HEK293 (cell line): Measurements from ENCODE around the gene SH3BP1.

Experiments used
- CTCF ChIA-PET: fragments of 350-600 bp; formaldehyde crosslinking; extraction: SDS; loops from one replicate; lab custom pipeline; 2021; ENCODE audit warnings: antibody characterized with exemption; lab: Yijun Ruan, JAX
- POLR2A ChIA-PET: fragments of 300-600 bp; formaldehyde crosslinking; extraction: SDS; loops from one replicate; lab custom pipeline; 2020; ENCODE audit warnings: antibody characterized with exemption, inconsistent platforms; lab: Yijun Ruan, JAX
- H3K27ac ChIP-seq: fragments of 200-500 bp; sonication (Bioruptor generic); 2 replicates; pipeline ENCODE4 v1.5.1; 2014; ENCODE audit warnings: low read depth, low read length, control low read depth, inconsistent platforms; ENCODE audit errors: extremely low read depth
- H3K36me3 ChIP-seq, 2 experiments: fragments of 200-500 bp in 1 of 2; sonication (Bioruptor generic) in 1 of 2; 1 replicate in 1 of 2; 2 replicates in 1 of 2; pipeline ENCODE4 v1.5.1; 2014 to 2017; ENCODE audit warnings: inconsistent platforms in 2 of 2, low read length in 2 of 2; ENCODE audit not compliant: control insufficient read depth in 2 of 2, insufficient read depth in 1 of 2
- H3K4me1 ChIP-seq: fragments of 200-500 bp; sonication (Bioruptor generic); 2 replicates; pipeline ENCODE4 v1.5.1; 2014; ENCODE audit warnings: mild to moderate bottlenecking, low read length, inconsistent platforms; ENCODE audit not compliant: control insufficient read depth, insufficient read depth
- H3K4me3 ChIP-seq: 2 replicates; pipeline ENCODE4 v1.5.1; 2011; ENCODE audit warnings: low read depth, mild to moderate bottlenecking, control low read depth, low read length, moderate library complexity
- H3K9me3 ChIP-seq: fragments of 200-500 bp; sonication (Bioruptor generic); 2 replicates; pipeline ENCODE4 v1.5.1; 2014; ENCODE audit warnings: low read depth, low read length, inconsistent platforms; ENCODE audit not compliant: control insufficient read depth, insufficient read depth
- EGR2 ChIP-seq: fragments of 450-650 bp; formaldehyde crosslinking; IDR thresholded peaks from 2 replicates; pipeline ENCODE4 v1.5.1; 2016; ENCODE audit warnings: low read depth, missing biosample characterization, missing genetic modification characterization
- HOXC10 ChIP-seq: sonication (generic); formaldehyde crosslinking; IDR thresholded peaks from 2 replicates; pipeline ENCODE4 v1.8.1; 2023; ENCODE audit warnings: mild to moderate bottlenecking, missing genetic modification reagents
- MEIS1 ChIP-seq: sonication (generic); formaldehyde crosslinking; IDR thresholded peaks from 2 replicates; pipeline ENCODE4 v1.8.1; 2022; ENCODE audit warnings: missing genetic modification reagents, mild to moderate bottlenecking, borderline replicate concordance
- MZF1 ChIP-seq: fragments of 450-650 bp; formaldehyde crosslinking; IDR thresholded peaks from 2 replicates; pipeline ENCODE4 v1.5.1; 2017; ENCODE audit warnings: missing biosample characterization, missing genetic modification characterization, borderline replicate concordance
- PRDM4 ChIP-seq: fragments of 450-650 bp; formaldehyde crosslinking; IDR thresholded peaks from 2 replicates; pipeline ENCODE4 v1.5.1; 2017; ENCODE audit warnings: missing biosample characterization, missing genetic modification characterization
- REPIN1 ChIP-seq: fragments of 450-650 bp; formaldehyde crosslinking; IDR thresholded peaks from 2 replicates; pipeline ENCODE4 v1.5.1; 2017; ENCODE audit warnings: missing biosample characterization, missing genetic modification characterization, low read depth
- ZBTB20 ChIP-seq: fragments of 450-650 bp; formaldehyde crosslinking; IDR thresholded peaks from 2 replicates; pipeline ENCODE4 v1.5.1; 2016; ENCODE audit warnings: missing biosample characterization, missing genetic modification characterization
- ZBTB8A ChIP-seq: fragments of 450-650 bp; formaldehyde crosslinking; IDR thresholded peaks from 2 replicates; pipeline ENCODE4 v1.5.1; 2016; ENCODE audit warnings: missing biosample characterization, missing genetic modification characterization
- ZEB2 ChIP-seq: fragments of 450-650 bp; formaldehyde crosslinking; IDR thresholded peaks from 2 replicates; pipeline ENCODE4 v1.5.1; 2016; ENCODE audit warnings: missing biosample characterization, missing genetic modification characterization
- ZNF114 ChIP-seq: fragments of 450-650 bp; formaldehyde crosslinking; IDR thresholded peaks from 2 replicates; pipeline ENCODE4 v1.5.0; 2017; ENCODE audit warnings: missing biosample characterization, missing genetic modification characterization
- ZNF157 ChIP-seq: fragments of 450-650 bp; formaldehyde crosslinking; IDR thresholded peaks from 2 replicates; pipeline ENCODE4 v1.5.1; 2016; ENCODE audit warnings: missing biosample characterization, missing genetic modification characterization
- ZNF514 ChIP-seq: fragments of 450-650 bp; formaldehyde crosslinking; IDR thresholded peaks from 2 replicates; pipeline ENCODE4 v1.5.1; 2016; ENCODE audit warnings: missing biosample characterization, missing genetic modification characterization
- ZNF518A ChIP-seq: fragments of 450-650 bp; formaldehyde crosslinking; conservative IDR thresholded peaks from 2 replicates; pipeline ENCODE4 v1.5.1; 2016; ENCODE audit warnings: low read depth, missing biosample characterization, missing genetic modification characterization
- ZNF521 ChIP-seq: fragments of 450-650 bp; formaldehyde crosslinking; IDR thresholded peaks from 2 replicates; pipeline ENCODE4 v1.5.1; 2017; ENCODE audit warnings: missing biosample characterization, mild to moderate bottlenecking, missing genetic modification characterization
- ZNF600 ChIP-seq: fragments of 450-650 bp; formaldehyde crosslinking; IDR thresholded peaks from 2 replicates; pipeline ENCODE4 v1.5.1; 2016; ENCODE audit warnings: missing biosample characterization, missing genetic modification characterization
- ZNF785 ChIP-seq: fragments of 450-650 bp; formaldehyde crosslinking; IDR thresholded peaks from 2 replicates; pipeline ENCODE4 v1.5.1; 2016; ENCODE audit warnings: missing biosample characterization, missing genetic modification characterization
- TF ChIP-seq, protein P1 (sequence below): fragments of 450-650 bp; formaldehyde crosslinking; IDR thresholded peaks from 2 replicates; pipeline ENCODE4 v1.5.1; 2016; ENCODE audit warnings: missing biosample characterization, missing genetic modification characterization
- TF ChIP-seq, protein P2 (sequence below): fragments of 450-650 bp; formaldehyde crosslinking; IDR thresholded peaks from 2 replicates; pipeline ENCODE4 v1.5.1; 2016; ENCODE audit warnings: missing biosample characterization, missing genetic modification characterization
- TF ChIP-seq, protein P3 (sequence below): fragments of 450-650 bp; formaldehyde crosslinking; IDR thresholded peaks from 2 replicates; pipeline ENCODE4; 2016; ENCODE audit warnings: missing biosample characterization, missing genetic modification characterization

Gene SH3BP1

DNA sequence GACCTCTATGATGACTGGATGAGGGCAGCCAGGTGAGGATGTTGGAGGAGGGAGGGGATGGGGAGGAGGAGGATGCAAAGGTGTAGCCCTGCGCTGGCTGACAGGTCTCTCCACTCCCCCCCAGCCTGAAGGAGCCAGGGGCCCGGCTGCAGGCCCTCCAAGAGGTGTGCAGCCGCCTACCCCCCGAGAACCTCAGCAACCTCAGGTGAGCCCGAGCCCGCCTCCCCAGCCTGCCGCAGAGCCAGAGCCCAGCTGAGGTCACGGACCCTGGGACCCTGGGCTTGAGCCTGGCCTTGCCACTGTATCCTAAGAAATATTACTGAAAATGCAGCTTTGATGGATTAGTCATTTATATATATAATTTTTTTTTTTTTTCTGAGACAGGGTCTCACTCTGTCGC is 7.8 kb downstream of the SH3BP1 start:
- POLR2A ChIA-PET = interaction anchor here (0.6 to 2.7 kb wide), 3 partner anchors 11 to 303 kb away, joined by 3 to 18 read pairs (median 4); partner anchors contain the start of gene PDXP
- TF ChIP-seq, protein P1, sequence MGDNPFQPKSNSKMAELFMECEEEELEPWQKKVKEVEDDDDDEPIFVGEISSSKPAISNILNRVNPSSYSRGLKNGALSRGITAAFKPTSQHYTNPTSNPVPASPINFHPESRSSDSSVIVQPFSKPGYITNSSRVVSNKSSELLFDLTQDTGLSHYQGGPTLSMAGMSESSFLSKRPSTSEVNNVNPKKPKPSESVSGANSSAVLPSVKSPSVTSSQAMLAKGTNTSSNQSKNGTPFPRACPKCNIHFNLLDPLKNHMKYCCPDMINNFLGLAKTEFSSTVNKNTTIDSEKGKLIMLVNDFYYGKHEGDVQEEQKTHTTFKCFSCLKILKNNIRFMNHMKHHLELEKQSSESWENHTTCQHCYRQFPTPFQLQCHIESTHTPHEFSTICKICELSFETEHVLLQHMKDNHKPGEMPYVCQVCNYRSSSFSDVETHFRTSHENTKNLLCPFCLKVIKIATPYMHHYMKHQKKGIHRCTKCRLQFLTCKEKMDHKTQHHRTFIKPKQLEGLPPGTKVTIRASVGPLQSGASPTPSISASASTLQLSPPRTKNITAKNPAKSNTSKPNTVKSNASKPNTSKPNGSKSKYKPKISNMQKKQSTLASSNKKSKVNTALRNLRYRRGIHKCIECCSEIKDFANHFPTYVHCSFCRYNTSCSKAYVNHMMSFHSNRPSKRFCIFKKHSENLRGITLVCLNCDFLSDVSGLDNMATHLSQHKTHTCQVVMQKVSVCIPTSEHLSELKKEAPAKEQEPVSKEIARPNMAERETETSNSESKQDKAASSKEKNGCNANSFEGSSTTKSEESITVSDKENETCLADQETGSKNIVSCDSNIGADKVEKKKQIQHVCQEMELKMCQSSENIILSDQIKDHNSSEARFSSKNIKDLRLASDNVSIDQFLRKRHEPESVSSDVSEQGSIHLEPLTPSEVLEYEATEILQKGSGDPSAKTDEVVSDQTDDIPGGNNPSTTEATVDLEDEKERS (tag by site-specific recombination) = no peak
- TF ChIP-seq ZNF785 (tag by site-specific recombination) (no peak), MZF1 (tag by site-specific recombination) (no peak), ZNF514 (tag by site-specific recombination) (no peak), ZBTB20 (tag by site-specific recombination) (no peak), ZEB2 (no peak), EGR2 (tag by site-specific recombination) (no peak), HOXC10 (CRISPR knock-in tag) (no peak), PRDM4 (tag by site-specific recombination) (no peak), REPIN1 (tag by site-specific recombination) (no peak), MEIS1 (no peak), ZNF521 (tag by site-specific recombination) (no peak)
- Histone ChIP-seq H3K4me1 (no peaks in the 10 kb centered on the region), H3K4me3 (no peak overlapping the region), H3K36me3 (peaks cover 11 to 89% of the 10 kb centered on the region in 2 experiments; a peak in 2 of 3 replicates), H3K9me3 (no peaks in the 10 kb centered on the region), H3K27ac (no peak overlapping the region)
- CTCF ChIA-PET = interaction anchor here (0.7 to 1.6 kb wide), 4 partner anchors 11 to 121 kb away, joined by 3 to 6 read pairs (median 4); partner anchors contain the start of gene PDXP

- H3K27ac ChIP-seq = no peak overlapping the region
- peaks cover 11 to 86% of the 10 kb centered on the region in 2 experiments; a peak in 2 of 3 replicates for H3K36me3 ChIP-seq
- no peaks in the 10 kb centered on the region for H3K9me3 ChIP-seq
- H3K4me1 ChIP-seq = no peaks in the 10 kb centered on the region
- H3K4me3 ChIP-seq = no peak overlapping the region
- ChIA-PET POLR2A (interaction anchor here (0.7 to 2.7 kb wide), 2 partner anchors 10 to 28 kb away, joined by 4 to 18 read pairs; partner anchors contain the start of gene PDXP), CTCF (interaction anchor here (1.0 to 1.6 kb wide), 4 partner anchors 10 to 109 kb away, joined by 4 to 6 read pairs (median 4); partner anchors contain the start of gene PDXP)
- TF ChIP-seq ZNF600 (0 out of 2 replicates have a peak, but pooled peaks have one; percentile 29), ZNF518A (tag by site-specific recombination) (no peak), ZNF114 (tag by site-specific recombination) (no peak), ZNF157 (tag by site-specific recombination) (no peak), ZBTB8A (no peak)
- TF ChIP-seq, protein P2, sequence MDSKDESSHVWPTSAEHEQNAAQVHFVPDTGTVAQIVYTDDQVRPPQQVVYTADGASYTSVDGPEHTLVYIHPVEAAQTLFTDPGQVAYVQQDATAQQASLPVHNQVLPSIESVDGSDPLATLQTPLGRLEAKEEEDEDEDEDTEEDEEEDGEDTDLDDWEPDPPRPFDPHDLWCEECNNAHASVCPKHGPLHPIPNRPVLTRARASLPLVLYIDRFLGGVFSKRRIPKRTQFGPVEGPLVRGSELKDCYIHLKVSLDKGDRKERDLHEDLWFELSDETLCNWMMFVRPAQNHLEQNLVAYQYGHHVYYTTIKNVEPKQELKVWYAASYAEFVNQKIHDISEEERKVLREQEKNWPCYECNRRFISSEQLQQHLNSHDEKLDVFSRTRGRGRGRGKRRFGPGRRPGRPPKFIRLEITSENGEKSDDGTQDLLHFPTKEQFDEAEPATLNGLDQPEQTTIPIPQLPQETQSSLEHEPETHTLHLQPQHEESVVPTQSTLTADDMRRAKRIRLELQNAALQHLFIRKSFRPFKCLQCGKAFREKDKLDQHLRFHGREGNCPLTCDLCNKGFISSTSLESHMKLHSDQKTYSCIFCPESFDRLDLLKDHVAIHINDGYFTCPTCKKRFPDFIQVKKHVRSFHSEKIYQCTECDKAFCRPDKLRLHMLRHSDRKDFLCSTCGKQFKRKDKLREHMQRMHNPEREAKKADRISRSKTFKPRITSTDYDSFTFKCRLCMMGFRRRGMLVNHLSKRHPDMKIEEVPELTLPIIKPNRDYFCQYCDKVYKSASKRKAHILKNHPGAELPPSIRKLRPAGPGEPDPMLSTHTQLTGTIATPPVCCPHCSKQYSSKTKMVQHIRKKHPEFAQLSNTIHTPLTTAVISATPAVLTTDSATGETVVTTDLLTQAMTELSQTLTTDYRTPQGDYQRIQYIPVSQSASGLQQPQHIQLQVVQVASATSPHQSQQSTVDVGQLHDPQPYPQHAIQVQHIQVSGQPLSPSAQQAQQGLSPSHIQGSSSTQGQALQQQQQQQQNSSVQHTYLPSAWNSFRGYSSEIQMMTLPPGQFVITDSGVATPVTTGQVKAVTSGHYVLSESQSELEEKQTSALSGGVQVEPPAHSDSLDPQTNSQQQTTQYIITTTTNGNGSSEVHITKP = 0 out of 2 replicates have a peak, but pooled peaks have one; percentile 10
- TF ChIP-seq, protein P3, sequence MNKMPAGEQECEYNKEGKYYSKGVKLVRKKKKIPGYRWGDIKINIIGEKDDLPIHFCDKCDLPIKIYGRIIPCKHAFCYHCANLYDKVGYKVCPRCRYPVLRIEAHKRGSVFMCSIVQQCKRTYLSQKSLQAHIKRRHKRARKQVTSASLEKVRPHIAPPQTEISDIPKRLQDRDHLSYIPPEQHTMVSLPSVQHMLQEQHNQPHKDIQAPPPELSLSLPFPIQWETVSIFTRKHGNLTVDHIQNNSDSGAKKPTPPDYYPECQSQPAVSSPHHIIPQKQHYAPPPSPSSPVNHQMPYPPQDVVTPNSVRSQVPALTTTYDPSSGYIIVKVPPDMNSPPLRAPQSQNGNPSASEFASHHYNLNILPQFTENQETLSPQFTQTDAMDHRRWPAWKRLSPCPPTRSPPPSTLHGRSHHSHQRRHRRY (tag by site-specific recombination) = no peak
Observed at GRCh38 chr22:37647928-37648327, 8.5 kb downstream of the SH3BP1 start.
